GM18870 (cell line): ENCODE data around the gene SNTB2.

Source experiments
- ATAC-seq: cut with Tn5 transposase; IDR thresholded peaks from one replicate; pipeline ENCODE4 v1.9.1; 2021; ENCODE audit warnings: moderate library complexity; ENCODE audit not compliant: unreplicated experiment

SNTB2 gene

DNA sequence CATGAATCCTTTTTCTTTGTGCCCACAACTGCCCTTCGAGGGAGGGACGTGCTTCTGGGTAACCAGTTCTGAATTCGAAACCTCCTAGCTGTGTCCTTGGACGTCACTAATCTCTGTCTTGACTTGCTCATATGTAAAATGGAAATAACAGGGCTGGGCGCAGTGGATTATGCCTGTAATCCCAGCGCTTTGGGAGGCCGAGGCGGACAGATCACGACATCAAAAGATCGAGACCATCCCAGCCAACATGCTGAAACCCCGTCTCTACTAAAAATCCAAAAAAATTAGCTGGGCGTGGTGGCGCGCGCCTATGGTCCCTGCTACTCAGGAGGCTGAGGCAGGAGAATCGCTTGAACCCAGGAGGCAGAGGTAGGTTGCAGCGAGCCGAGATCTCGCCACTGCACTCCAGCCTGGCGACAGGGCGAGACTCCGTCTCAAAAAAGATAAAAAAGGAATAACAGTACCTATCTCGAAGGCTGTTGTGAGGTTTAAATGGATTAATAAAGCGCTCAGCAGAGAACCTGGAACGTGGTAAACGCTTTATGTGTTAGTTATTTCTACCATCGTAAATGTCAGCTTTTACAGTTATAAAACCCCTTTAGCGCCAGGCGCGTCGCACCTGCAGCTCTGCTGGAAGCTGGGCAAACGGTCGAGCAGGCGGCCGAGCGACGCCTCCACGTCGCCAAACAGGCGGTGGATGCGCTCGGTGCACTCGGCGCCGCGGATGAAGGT is 151.8 kb downstream of the SNTB2 start:
- ATAC-seq = no peak

DNA sequence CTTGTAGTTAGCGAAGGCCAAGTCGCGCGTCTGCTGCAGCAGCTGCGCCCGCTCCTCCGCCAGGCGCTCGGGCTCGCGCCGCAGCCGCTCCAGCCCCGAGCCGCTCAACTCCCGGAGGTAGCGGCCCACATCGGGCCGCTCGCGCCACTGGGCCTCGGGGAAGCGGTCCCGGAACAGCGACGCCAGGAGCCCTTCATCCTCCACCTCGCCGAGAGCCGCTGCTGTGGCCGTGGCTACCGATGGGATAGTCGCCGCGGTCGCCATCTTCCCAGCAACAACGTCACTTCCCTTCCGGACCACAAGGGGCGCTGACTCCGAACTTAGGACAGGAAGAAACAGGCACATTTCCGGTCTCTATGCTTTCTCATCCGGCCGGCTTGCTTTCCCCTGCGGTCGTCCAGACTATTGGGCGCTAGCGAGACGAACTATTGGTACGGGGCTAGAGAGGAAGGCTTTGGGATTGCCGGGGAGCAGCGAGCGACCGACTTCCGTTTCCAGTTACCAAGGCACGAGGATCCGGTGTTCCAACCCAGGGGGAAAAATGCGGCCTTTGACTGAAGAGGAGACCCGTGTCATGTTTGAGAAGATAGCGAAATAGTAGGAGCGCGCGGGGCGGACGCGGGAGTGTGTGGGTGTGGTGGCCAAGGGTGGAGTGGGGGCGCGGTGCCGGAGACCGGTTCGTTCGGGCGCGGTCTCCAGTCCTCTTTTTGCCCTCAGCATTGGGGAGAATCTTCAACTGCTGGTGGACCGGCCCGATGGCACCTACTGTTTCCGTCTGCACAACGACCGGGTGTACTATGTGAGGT is 152.5 kb downstream of the SNTB2 start, which contains the start of the genes COG8 and NIP7:
Gene COG8 (minus strand): TSS at position 276 of the 806 bp plus-strand sequence. CDS start 12 bp downstream, at position 264.
Gene NIP7 (plus strand): TSS at position 484 of the 806 bp plus-strand sequence. CDS start 58 bp downstream, at position 542.
- peak; percentile 85 for ATAC-seq

DNA sequence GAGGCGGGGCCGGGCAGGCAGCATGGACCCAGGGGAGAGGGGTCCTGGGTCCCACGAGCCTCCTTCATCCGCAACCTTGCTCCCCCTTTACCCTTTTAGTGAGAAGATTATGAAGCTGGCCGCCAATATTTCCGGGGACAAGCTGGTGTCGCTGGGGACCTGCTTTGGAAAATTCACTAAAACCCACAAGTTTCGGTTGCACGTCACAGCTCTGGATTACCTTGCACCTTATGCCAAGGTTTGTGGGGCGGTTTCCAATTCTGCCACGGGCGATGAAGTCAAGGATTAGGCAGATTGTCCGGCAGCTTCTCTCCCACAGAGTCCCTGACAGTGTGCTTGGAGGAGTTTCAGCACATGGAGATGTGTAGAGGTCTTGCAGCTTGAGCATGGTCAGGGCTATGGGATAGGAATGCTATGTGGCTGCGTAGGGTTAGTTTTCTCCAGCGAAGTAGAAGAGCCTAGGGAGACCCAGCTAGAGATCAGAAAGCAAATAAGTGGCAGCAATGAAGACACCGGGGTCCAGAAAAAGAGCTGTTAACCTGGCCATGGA is 153.2 kb downstream of the SNTB2 start:
- no peak for ATAC-seq

DNA sequence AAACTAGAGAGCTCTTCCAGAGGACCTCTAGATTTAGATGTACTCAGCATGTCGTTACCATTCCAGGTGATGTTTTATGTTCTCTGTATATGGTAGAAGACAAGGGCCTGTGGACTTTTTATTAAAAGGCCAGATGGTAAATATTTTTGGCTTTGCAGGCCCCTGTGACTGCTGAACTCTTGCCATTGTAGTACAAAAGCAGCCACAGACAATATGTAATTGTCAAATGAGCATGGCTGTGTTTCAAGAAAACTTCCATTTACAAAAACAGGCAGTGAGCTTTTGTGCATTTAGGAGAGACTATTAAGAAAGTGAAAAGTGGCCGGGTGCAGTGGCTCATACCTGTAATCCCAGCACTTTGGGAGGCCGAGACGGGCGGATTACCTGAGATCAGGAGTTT is 157.2 kb downstream of the SNTB2 start:
- ATAC-seq = no peak

DNA sequence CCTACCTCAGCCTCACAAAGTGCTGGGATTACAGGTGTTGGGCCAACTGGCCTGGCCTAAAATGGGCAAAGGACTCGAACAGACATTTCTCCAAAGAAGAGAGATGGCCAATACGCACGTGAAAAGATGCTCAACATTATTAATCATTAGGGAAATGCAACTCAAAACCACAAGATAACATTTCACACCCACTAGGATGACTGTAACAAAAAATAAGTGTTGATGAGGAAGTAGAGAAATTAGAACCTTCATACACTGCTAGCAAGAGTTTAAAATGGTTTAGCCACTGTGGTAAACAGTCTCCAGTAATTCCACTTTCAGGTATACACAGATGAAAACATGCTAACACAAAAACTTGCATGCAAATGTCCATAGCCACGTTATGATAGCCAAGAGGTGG is 159.0 kb downstream of the SNTB2 start:
- ATAC-seq = no peak

DNA sequence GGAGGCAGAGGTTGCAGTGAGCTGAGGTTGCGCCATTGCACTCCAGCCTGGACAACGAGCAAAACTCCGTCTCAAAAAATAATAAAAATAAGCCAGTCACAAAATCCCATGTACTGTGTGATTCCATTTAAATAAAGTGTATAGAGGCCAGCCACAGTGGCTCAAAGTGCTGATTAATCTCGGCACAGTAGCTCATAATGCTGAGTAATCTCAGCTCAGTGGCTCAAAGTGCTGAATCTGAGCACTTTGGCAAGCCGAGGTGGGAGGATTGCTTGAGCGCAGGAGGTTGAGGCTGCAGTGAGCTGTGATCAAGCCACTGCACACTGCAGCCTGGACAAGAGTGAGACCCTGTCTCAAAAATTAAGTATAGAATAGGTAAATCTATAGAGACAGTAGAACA is 159.7 kb downstream of the SNTB2 start:
- no peak for ATAC-seq

DNA sequence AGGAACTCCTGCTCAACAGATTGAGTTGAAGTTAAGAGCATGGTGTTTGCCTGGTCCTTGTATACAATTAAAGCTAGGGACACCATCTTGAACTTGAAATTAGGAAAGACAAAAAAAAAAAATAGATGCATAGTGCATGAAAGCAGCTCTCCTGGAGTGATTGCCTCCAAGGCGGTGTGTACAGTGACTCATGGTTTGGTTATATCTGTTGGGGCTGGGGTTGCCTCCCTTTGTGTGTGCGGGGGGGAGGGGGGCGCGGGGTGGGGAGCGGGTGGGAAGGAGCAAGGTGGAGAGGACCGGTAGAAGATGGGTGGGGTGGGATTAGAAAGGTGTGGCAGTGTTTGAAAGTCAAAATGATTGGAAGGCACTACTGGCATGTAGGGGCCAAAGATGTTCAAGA is 161.3 kb downstream of the SNTB2 start:
- no peak for ATAC-seq

DNA sequence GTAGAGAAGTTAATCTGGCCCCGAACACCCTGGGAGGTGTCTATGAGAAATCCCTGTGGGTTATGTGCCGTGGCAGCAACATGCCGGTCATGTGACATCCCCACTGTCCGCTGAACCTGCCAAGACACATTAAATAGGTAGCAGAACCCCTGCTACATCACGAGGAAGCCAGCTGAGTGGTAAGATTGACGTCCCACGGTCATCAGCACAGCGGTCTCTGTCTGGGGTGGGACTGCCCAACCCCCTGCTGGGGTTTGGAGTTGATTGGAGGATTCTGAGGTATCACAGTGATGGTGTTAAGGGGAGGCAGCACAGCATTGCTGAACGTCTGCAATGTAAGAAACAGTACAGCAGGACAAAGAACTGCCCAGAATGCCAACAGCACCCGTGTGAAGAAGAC is 162.6 kb downstream of the SNTB2 start:
- no peak for ATAC-seq

DNA sequence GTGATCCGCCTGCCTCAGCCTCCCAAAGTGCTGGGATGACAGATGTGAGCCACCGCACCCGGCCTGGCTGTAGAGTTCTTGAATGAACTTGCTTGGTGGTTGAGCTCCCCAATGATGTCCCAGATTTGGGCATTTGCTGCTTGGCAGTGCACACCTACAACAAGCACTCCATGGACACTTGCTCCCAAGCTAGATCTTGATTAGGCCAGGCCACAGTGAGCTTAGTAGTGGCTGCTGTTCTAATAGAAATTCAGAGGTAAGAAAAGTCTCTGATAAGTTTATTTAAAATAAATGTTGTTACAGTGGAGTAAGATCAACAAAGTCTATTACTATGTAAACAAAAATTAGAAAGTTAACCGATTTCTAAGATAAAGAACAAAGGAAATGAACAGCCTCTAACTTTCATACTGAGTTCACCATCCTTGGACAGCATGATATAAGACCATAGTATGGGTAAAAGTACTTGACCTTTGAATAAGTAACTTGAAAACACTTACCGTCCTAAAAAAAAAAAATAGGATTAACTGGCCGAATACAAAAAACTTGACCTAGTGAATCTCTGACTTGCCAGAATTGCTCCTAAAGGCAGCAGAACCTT is 163.7 kb downstream of the SNTB2 start:
- ATAC-seq = no peak

DNA sequence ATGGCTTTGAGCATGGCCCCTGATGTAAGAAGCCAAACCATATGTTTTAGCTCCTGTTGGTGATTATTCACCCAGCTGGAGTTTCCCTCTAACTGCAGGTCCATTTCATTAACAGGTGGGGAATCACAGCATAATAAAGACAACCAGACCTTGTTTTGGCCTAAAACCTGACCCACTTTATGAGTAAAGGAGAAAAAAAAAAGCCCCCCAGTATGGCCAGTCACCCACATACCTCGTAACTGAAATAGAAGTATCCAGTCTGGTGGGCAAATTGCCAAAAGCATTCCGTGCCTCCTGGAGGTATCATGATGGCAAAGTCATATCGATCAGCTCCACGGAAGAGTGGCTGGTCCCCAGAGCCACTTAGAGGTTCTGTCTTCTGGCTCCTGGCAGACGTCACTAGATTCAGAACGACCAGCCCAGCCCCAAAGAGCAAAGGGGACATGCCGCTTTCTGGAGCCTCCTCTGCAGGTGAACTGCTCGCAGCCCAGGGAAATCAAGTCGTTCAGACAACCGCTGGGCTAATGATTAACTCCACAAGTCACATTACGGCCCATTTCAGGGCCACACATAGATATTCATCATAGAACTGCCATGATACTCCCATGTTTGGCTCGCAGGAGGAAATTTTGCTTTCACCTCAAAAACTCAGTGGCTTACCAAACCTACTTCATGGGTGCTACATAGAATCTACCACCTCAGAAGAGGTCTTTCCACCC is 164.5 kb downstream of the SNTB2 start, which contains the start of gene TMED6:
Gene TMED6 (minus strand): TSS at position 478 of the 719 bp plus-strand sequence. CDS start 33 bp downstream, at position 445.
- no peak for ATAC-seq
